Activated naive CD4-positive, alpha-beta T cell treated with Interleukin-2 at 50 U/mL for 16 hours (primary cell): ENCODE results near the gene ARHGAP10.

Experiments used
- DNase-seq: peaks from one replicate; pipeline ENCODE4 v3.0.0-alpha.2; 2020

The ARHGAP10 gene

GRCh38 chr4:147732518-147733235 lies 789 bp downstream of the ARHGAP10 start:
- DNase-seq, result no peak

GRCh38 chr4:147733716-147734344 lies 1.9 kb downstream of the ARHGAP10 start:
- no peak for DNase-seq

GRCh38 chr4:147734496-147734895 lies 2.6 kb downstream of the ARHGAP10 start:
- no peak for DNase-seq

GRCh38 chr4:147735413-147736301 lies 3.8 kb downstream of the ARHGAP10 start:
- no peak for DNase-seq

- DNase-seq, result no peak
These were observed 4.6 kb downstream of the ARHGAP10 start for GRCh38 chr4:147736458-147736857.

- no peak for DNase-seq
These were observed 5.7 kb downstream of the ARHGAP10 start for GRCh38 chr4:147737623-147738022.

GRCh38 chr4:147739239-147739823 lies 7.4 kb downstream of the ARHGAP10 start:
- no peak for DNase-seq

GRCh38 chr4:147740176-147740575 lies 8.3 kb downstream of the ARHGAP10 start:
- DNase-seq, result no peak

GRCh38 chr4:147741190-147741788 lies 9.4 kb downstream of the ARHGAP10 start:
- DNase-seq, result no peak

- no peak for DNase-seq
These were observed 16.0 kb downstream of the ARHGAP10 start for GRCh38 chr4:147747787-147748454.

- no peak for DNase-seq
These were observed 18.0 kb downstream of the ARHGAP10 start for GRCh38 chr4:147749811-147750321.

GRCh38 chr4:147753047-147753446 lies 21.2 kb downstream of the ARHGAP10 start:
- no peak for DNase-seq

- DNase-seq, result no peak
These were observed 22.2 kb downstream of the ARHGAP10 start for GRCh38 chr4:147754037-147754445.

- no peak for DNase-seq
These were observed 23.8 kb downstream of the ARHGAP10 start for GRCh38 chr4:147755561-147756295.

- no peak for DNase-seq
These were observed 24.5 kb downstream of the ARHGAP10 start for GRCh38 chr4:147756417-147756816.

- no peak for DNase-seq
These were observed 28.3 kb downstream of the ARHGAP10 start for GRCh38 chr4:147760176-147760575.

- DNase-seq, result no peak
These were observed 28.8 kb downstream of the ARHGAP10 start for GRCh38 chr4:147760695-147761094.

- DNase-seq, result no peak
These were observed 29.5 kb downstream of the ARHGAP10 start for GRCh38 chr4:147761218-147761883.

GRCh38 chr4:147764337-147764736 lies 32.4 kb downstream of the ARHGAP10 start:
- DNase-seq, result no peak

GRCh38 chr4:147765121-147765529 lies 33.2 kb downstream of the ARHGAP10 start:
- DNase-seq, result no peak

GRCh38 chr4:147768113-147768512 lies 36.2 kb downstream of the ARHGAP10 start:
- no peak for DNase-seq
